OCI-LY7 (cell line): ENCODE data around the gene ZDHHC8.

Experiments
- EZH2phosphoT487 ChIP-seq: fragments of 200-600 bp; sonication (generic); IDR thresholded peaks from 2 replicates; pipeline ENCODE4 v1.6.1; 2018; ENCODE audit warnings: low read depth, borderline replicate concordance, mild to moderate bottlenecking, mixed run types, antibody characterized with exemption, low read length, moderate library complexity, mixed read lengths
- TF ChIP-seq, protein P1 (sequence below): fragments of 200-600 bp; sonication (generic); conservative IDR thresholded peaks from 2 replicates; pipeline ENCODE4 v1.5.1; 2014; ENCODE audit warnings: mild to moderate bottlenecking, antibody characterized with exemption, low read length, moderate library complexity, mixed read lengths

GRCh38 chr22:20131597-20131858, at the start of gene ZDHHC8:
- TF ChIP-seq, protein P1, sequence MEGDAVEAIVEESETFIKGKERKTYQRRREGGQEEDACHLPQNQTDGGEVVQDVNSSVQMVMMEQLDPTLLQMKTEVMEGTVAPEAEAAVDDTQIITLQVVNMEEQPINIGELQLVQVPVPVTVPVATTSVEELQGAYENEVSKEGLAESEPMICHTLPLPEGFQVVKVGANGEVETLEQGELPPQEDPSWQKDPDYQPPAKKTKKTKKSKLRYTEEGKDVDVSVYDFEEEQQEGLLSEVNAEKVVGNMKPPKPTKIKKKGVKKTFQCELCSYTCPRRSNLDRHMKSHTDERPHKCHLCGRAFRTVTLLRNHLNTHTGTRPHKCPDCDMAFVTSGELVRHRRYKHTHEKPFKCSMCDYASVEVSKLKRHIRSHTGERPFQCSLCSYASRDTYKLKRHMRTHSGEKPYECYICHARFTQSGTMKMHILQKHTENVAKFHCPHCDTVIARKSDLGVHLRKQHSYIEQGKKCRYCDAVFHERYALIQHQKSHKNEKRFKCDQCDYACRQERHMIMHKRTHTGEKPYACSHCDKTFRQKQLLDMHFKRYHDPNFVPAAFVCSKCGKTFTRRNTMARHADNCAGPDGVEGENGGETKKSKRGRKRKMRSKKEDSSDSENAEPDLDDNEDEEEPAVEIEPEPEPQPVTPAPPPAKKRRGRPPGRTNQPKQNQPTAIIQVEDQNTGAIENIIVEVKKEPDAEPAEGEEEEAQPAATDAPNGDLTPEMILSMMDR: no peak
- no peak for TF ChIP-seq EZH2phosphoT487
